HepG2 (cell line): ENCODE measurements around the gene TOX2. TPM values are rescaled to one million over a fixed set of nuclear protein-coding genes. Genes with fewer than 3 reads are reported as not detected.

Source experiments
- ATAC-seq: fragments of 200-7000 bp; cut with Tn5 transposase; 3 replicates; pipeline ENCODE4 v1.9.1; 2020; ENCODE audit warnings: mild to moderate bottlenecking, moderate library complexity
- BruUV-seq: library from RNA; stranded (reverse); fragments of 400-500 nt; replicated peaks from 2 replicates; lab custom pipeline; 2021; lab: Mats Ljungman, UMichigan
- CTCF ChIA-PET: fragments of 300-600 bp; formaldehyde crosslinking; extraction: SDS; loops from one replicate; lab custom pipeline; 2021; ENCODE audit warnings: low total read pairs, inconsistent platforms, low intra/inter-chr PET ratio; lab: Yijun Ruan, JAX
- POLR2A ChIA-PET: fragments of 350-600 bp; sonication (Branson Sonifier 250); formaldehyde crosslinking; loops from one replicate; lab custom pipeline; 2020; ENCODE audit warnings: antibody characterized with exemption, inconsistent platforms; lab: Yijun Ruan, JAX
- DNase-seq: peaks from one replicate; pipeline ENCODE4 v3.0.0-alpha.2; 2015; ENCODE audit warnings: low spot score
- FAIRE-seq: peaks from 3 replicates; lab custom pipeline; 2011; peaks lifted over from hg19 to GRCh38; lab: Jason Lieb, UNC
- H2AFZ ChIP-seq: one replicate; pipeline ENCODE4 v1.6.1; 2011; ENCODE audit warnings: low read length, inconsistent platforms
- H3K27ac ChIP-seq: fragments of 300-600 bp; 3 replicates; pipeline ENCODE4 v1.8.0; 2011; ENCODE audit warnings: mixed run types, mild to moderate bottlenecking, mixed read lengths, low read length, inconsistent platforms; ENCODE audit not compliant: insufficient read depth; ENCODE audit errors: extremely low read length
- H3K27me3 ChIP-seq, 2 experiments: fragments of 200-600 bp in 1 of 2; 2 replicates in 1 of 2; 3 replicates in 1 of 2; pipeline versions ENCODE4 v1.6.0 to v1.8.0; 2011; ENCODE audit warnings: low read length in 2 of 2, mild to moderate bottlenecking in 2 of 2, moderate library complexity in 2 of 2, inconsistent platforms in 1 of 2; ENCODE audit not compliant: insufficient read depth in 2 of 2, control insufficient read depth in 1 of 2
- H3K36me3 ChIP-seq, 2 experiments: fragments of 200-600 bp in 1 of 2; replicated peaks in 1 of 2; 2 replicates in 1 of 2; 3 replicates in 1 of 2; pipeline versions ENCODE4 v1.5.1 to v1.8.0; 2011; ENCODE audit warnings: low read length in 2 of 2, inconsistent platforms in 1 of 2; ENCODE audit not compliant: insufficient read depth in 2 of 2, control insufficient read depth in 1 of 2
- H3K4me1 ChIP-seq: 2 replicates; pipeline ENCODE4 v1.5.1; 2012; ENCODE audit warnings: low read length, inconsistent platforms; ENCODE audit not compliant: insufficient read depth
- H3K4me2 ChIP-seq: 2 replicates; pipeline ENCODE4 v1.6.0; 2011; ENCODE audit warnings: low read depth, low read length, inconsistent platforms
- H3K4me3 ChIP-seq, 3 experiments: fragments of 200-600 bp in 1 of 3; sonication (generic), shearing (Covaris generic) in 1 of 3; replicated peaks in 1 of 3; 2 replicates each; pipeline ENCODE4 v1.5.1; 2011 to 2016; ENCODE audit warnings: low read length in 3 of 3, inconsistent platforms in 2 of 3, low read depth in 2 of 3, mild to moderate bottlenecking in 2 of 3, control low read depth in 1 of 3, mixed read lengths in 1 of 3; ENCODE audit not compliant: insufficient read depth in 1 of 3
- H3K79me2 ChIP-seq: one replicate; pipeline ENCODE4 v1.6.1; 2011; ENCODE audit warnings: low read length, inconsistent platforms; ENCODE audit not compliant: insufficient read depth
- H3K9ac ChIP-seq: 2 replicates; pipeline ENCODE4 v1.6.0; 2011; ENCODE audit warnings: mild to moderate bottlenecking, low read depth, low read length, inconsistent platforms; ENCODE audit not compliant: insufficient read depth
- H3K9me3 ChIP-seq: 2 replicates; pipeline ENCODE4 v1.5.1; 2012; ENCODE audit warnings: mild to moderate bottlenecking, low read length
- H4K20me1 ChIP-seq: 2 replicates; pipeline ENCODE4 v1.6.0; 2011; ENCODE audit warnings: inconsistent platforms, mild to moderate bottlenecking, low read length, moderate library complexity; ENCODE audit not compliant: insufficient read depth
- ARNTL ChIP-seq: sonication (generic); formaldehyde crosslinking; IDR thresholded peaks from 2 replicates; pipeline ENCODE4 v1.4.0; 2020; ENCODE audit warnings: mild to moderate bottlenecking, missing genetic modification reagents
- ASH2L ChIP-seq: fragments of 300-600, 200-600 bp; sonication (generic); IDR thresholded peaks from 2 replicates; pipeline ENCODE4 v1.7.0; 2017; ENCODE audit warnings: low read depth, mild to moderate bottlenecking, moderate library complexity, mixed read lengths, low read length; ENCODE audit not compliant: insufficient read length
- ETV5 ChIP-seq: IDR thresholded peaks from 2 replicates; pipeline ENCODE4 v1.6.1; 2018; ENCODE audit warnings: missing biosample characterization, missing genetic modification reagents, inconsistent platforms, borderline replicate concordance
- KAT8 ChIP-seq: IDR thresholded peaks from 2 replicates; pipeline ENCODE4 v1.6.1; 2016; ENCODE audit warnings: missing genetic modification reagents, missing compliant biosample characterization
- SRSF4 ChIP-seq: fragments of 200-400 bp; formaldehyde crosslinking; IDR thresholded peaks from one replicate; pipeline ENCODE4 v1.6.1; 2018; ENCODE audit warnings: mild to moderate bottlenecking, low read depth, low read length, moderate library complexity; ENCODE audit not compliant: poor library complexity, severe bottlenecking
- TARDBP ChIP-seq: sonication (generic); formaldehyde crosslinking; IDR thresholded peaks from 2 replicates; pipeline ENCODE4 v1.8.0; 2022; ENCODE audit warnings: mild to moderate bottlenecking, missing genetic modification reagents
- ZNF225 ChIP-seq: sonication (generic); formaldehyde crosslinking; IDR thresholded peaks from 2 replicates; pipeline ENCODE4 v1.4.0; 2020; ENCODE audit warnings: mild to moderate bottlenecking, missing genetic modification reagents
- ZNF333 ChIP-seq: sonication (generic); formaldehyde crosslinking; IDR thresholded peaks from 2 replicates; pipeline ENCODE4 v1.4.0; 2020; ENCODE audit warnings: mild to moderate bottlenecking, missing genetic modification reagents, borderline replicate concordance
- ZNF556 ChIP-seq: sonication (generic); formaldehyde crosslinking; IDR thresholded peaks from 2 replicates; pipeline ENCODE4 v1.4.0; 2020; ENCODE audit warnings: mild to moderate bottlenecking, missing genetic modification reagents, borderline replicate concordance
- WGBS: methylation state at CpG from one replicate; pipeline ENCODE4 v1.1.6; 2017; ENCODE audit warnings: low lambda C conversion rate; 5-methylcytosine and 5-hydroxymethylcytosine counted together
- in situ Hi-C: cut with HindIII; loops from 2 replicates; pipeline ENCODE4 v1.10.0; 2017; ENCODE audit warnings: low pct_unique_long_range_greater_than_20kb; ENCODE audit not compliant: extremely low pct_ligation_motif_present
- intact Hi-C: fragments of 100-400 bp; cut with micrococcal nuclease; formaldehyde crosslinking; loops from one replicate; pipeline ENCODE4 v1.10.0; 2022; ENCODE audit not compliant: unreplicated experiment
- polyA plus RNA-seq, 8 experiments: library from polyadenylated mRNA; depleted of rRNA in 3 of 8; stranded (reverse) in 7 of 8; unstranded in 1 of 8; fragments of >200 nt; fragmentation: Illumina TruSeq in 4 of 8; extraction: Trizol in 4 of 8; gene quantifications; 2 replicates each; pipeline versions ENCODE4 v1.2.1 to v1.2.3, GENCODE V29; 2011 to 2016; ENCODE audit warnings: low read depth in 4 of 8, missing spikeins in 1 of 8, mixed read lengths in 1 of 8; ENCODE audit not compliant: insufficient read depth in 1 of 8
- total RNA-seq, 5 experiments: library from RNA; depleted of rRNA; stranded (reverse); fragments of >200 nt; fragmentation: Illumina TruSeq; extraction: Trizol; gene quantifications; 2 replicates each; pipeline ENCODE4 v1.2.3, GENCODE V29; 2016; ENCODE audit warnings: low read depth in 1 of 5
- TF ChIP-seq, protein P1 (sequence below): sonication (generic); formaldehyde crosslinking; IDR thresholded peaks from 2 replicates; pipeline ENCODE4 v1.4.0; 2020; ENCODE audit warnings: missing genetic modification reagents, borderline replicate concordance
- TF ChIP-seq, protein P2 (sequence below): sonication (generic); formaldehyde crosslinking; IDR thresholded peaks from 2 replicates; pipeline ENCODE4 v1.4.0; 2020; ENCODE audit warnings: missing genetic modification reagents, borderline replicate concordance

TOX2 gene
- total and polyA plus RNA-seq, 2 of the 13 experiments (the other 11 are each of a cell fraction or from before 2014, with no cell fraction given) = not detected

DNA sequence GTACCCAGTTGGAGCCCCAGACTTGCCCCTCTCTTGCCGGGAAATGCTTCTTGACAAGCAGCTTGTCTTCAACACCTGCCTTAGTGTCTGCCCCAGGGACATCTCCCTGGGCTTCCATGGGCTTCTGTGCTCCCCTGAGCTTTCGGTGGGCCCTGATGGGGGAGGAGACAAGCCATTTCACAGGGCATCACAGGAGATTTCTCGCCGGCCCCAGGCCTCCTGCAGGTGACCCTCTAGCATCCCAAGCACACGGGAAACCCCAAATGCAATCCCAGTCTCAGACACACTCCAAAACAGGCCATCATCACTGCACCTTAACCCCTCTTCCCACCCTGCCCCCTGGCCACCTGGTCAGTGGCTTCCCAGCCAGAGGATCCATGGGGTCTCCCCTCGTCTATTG lies 197.8 kb downstream of the TOX2 start:
- 10% methylated on average over 6 of the region's 6 CpGs for WGBS
- H2AFZ ChIP-seq = no peak overlapping the region
- intact Hi-C loops = no loop called here
- in situ Hi-C loops = loop anchor here (10.0 kb wide), 1 partner anchor 362 kb away; the partner anchor contains the start of gene TTPAL
- H4K20me1 ChIP-seq = no peaks in the 10 kb centered on the region
- H3K4me3 ChIP-seq = no peak overlapping the region
- DNase-seq (no peak), FAIRE-seq (no peak), ATAC-seq (no peak)
- H3K79me2 ChIP-seq = no peaks in the 10 kb centered on the region
- TF ChIP-seq ZNF225 (CRISPR knock-in tag) (no peak), KAT8 (CRISPR knock-in tag) (no peak), TARDBP (CRISPR knock-in tag) (no peak)
- H3K27ac ChIP-seq = no peak overlapping the region
- no peak overlapping the region for H3K9ac ChIP-seq
- peaks cover 8% of the 10 kb centered on the region; the same call in 1 of the 2 replicates for H3K9me3 ChIP-seq
- H3K36me3 ChIP-seq = no peaks in the 10 kb centered on the region
- no peak overlapping the region for H3K4me2 ChIP-seq
- peaks cover 9% of the 10 kb centered on the region; the same call in 1 of the 2 replicates for H3K4me1 ChIP-seq
- H3K27me3 ChIP-seq = peaks cover 7 to 51% of the 10 kb centered on the region in 2 experiments
- no TSS peak for BruUV-seq
- ChIA-PET CTCF (no interaction called here), POLR2A (no interaction called here)

GRCh38 chr20:44112889-44113617 lies 198.4 kb downstream of the TOX2 start:
- CTCF ChIA-PET = no interaction called here
- no peak for TF ChIP-seq ZNF333 (CRISPR knock-in tag)
- TF ChIP-seq ASH2L = no peak
- TF ChIP-seq ETV5 (CRISPR knock-in tag) = no peak
- TF ChIP-seq, protein P1, sequence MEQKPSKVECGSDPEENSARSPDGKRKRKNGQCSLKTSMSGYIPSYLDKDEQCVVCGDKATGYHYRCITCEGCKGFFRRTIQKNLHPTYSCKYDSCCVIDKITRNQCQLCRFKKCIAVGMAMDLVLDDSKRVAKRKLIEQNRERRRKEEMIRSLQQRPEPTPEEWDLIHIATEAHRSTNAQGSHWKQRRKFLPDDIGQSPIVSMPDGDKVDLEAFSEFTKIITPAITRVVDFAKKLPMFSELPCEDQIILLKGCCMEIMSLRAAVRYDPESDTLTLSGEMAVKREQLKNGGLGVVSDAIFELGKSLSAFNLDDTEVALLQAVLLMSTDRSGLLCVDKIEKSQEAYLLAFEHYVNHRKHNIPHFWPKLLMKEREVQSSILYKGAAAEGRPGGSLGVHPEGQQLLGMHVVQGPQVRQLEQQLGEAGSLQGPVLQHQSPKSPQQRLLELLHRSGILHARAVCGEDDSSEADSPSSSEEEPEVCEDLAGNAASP = no peak
- TF ChIP-seq ARNTL = no peak
- no peak for TF ChIP-seq SRSF4
- TF ChIP-seq ZNF556 = no peak
- TF ChIP-seq, protein P2, sequence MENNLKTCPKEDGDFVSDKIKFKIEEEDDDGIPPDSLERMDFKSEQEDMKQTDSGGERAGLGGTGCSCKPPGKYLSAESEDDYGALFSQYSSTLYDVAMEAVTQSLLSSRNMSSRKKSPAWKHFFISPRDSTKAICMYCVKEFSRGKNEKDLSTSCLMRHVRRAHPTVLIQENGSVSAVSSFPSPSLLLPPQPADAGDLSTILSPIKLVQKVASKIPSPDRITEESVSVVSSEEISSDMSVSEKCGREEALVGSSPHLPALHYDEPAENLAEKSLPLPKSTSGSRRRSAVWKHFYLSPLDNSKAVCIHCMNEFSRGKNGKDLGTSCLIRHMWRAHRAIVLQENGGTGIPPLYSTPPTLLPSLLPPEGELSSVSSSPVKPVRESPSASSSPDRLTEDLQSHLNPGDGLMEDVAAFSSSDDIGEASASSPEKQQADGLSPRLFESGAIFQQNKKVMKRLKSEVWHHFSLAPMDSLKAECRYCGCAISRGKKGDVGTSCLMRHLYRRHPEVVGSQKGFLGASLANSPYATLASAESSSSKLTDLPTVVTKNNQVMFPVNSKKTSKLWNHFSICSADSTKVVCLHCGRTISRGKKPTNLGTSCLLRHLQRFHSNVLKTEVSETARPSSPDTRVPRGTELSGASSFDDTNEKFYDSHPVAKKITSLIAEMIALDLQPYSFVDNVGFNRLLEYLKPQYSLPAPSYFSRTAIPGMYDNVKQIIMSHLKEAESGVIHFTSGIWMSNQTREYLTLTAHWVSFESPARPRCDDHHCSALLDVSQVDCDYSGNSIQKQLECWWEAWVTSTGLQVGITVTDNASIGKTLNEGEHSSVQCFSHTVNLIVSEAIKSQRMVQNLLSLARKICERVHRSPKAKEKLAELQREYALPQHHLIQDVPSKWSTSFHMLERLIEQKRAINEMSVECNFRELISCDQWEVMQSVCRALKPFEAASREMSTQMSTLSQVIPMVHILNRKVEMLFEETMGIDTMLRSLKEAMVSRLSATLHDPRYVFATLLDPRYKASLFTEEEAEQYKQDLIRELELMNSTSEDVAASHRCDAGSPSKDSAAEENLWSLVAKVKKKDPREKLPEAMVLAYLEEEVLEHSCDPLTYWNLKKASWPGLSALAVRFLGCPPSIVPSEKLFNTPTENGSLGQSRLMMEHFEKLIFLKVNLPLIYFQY = no peak

More at GRCh38 chr20:44112889-44113617, 198.4 kb downstream of the TOX2 start:
- WGBS = 13% methylated on average over 7 of the region's 7 CpGs
- H3K9ac ChIP-seq = no peak overlapping the region
- no peaks in the 10 kb centered on the region for H4K20me1 ChIP-seq
- H3K27me3 ChIP-seq = peaks cover 7 to 52% of the 10 kb centered on the region in 2 experiments
- H2AFZ ChIP-seq = no peak overlapping the region
- H3K4me2 ChIP-seq = no peak overlapping the region
- H3K27ac ChIP-seq = no peak overlapping the region
- H3K4me3 ChIP-seq = no peak overlapping the region
- FAIRE-seq (no peak), ATAC-seq (no peak), DNase-seq (no peak)
- in situ Hi-C loops = loop anchor here (10.0 kb wide), 1 partner anchor 362 kb away; the partner anchor contains the start of gene TTPAL
- POLR2A ChIA-PET = no interaction called here
- no peaks in the 10 kb centered on the region for H3K36me3 ChIP-seq
- H3K79me2 ChIP-seq = no peaks in the 10 kb centered on the region
- H3K4me1 ChIP-seq = peaks cover 9% of the 10 kb centered on the region; the same call in 1 of the 2 replicates
- intact Hi-C loops = no loop called here
- BruUV-seq = no TSS peak
- peaks cover 3% of the 10 kb centered on the region; the same call in 1 of the 2 replicates for H3K9me3 ChIP-seq
